OCI-LY7 (cell line): ENCODE results near the gene FAM163A. TPM values are rescaled to one million over a fixed set of nuclear protein-coding genes. Genes with fewer than 3 reads are reported as not detected.
"Not testable (repeated sequence)": the region's sequence is repeated elsewhere in the genome, so short reads cannot be mapped to it uniquely, and the experiment has no call there.

ENCODE experiments used
- BruUV-seq: library from RNA; stranded (reverse); fragments of 400-500 nt; replicated peaks from 2 replicates; lab custom pipeline; 2021; lab: Mats Ljungman, UMichigan
- CTCF ChIA-PET: fragments of 300-600 bp; sonication (Branson Sonifier 250); formaldehyde crosslinking; loops from one replicate; lab custom pipeline; 2022; ENCODE audit warnings: antibody characterized with exemption; ENCODE audit not compliant: unreplicated experiment; lab: Charles Lee
- POLR2A ChIA-PET: fragments of 300-600 bp; sonication (Branson Sonifier 250); formaldehyde crosslinking; loops from one replicate; lab custom pipeline; 2022; ENCODE audit warnings: antibody characterized with exemption; lab: Charles Lee
- DNase-seq: peaks from one replicate; pipeline ENCODE4 v3.0.0-alpha.2; 2015; ENCODE audit warnings: low spot score
- H2AFZ ChIP-seq: fragments of 200-600 bp; sonication (generic), shearing (Covaris generic); 2 replicates; pipeline ENCODE4 v1.6.1; 2014; ENCODE audit warnings: mild to moderate bottlenecking, antibody characterized with exemption, low read length, moderate library complexity
- H3K27ac ChIP-seq: fragments of 200-600 bp; sonication (generic); 2 replicates; pipeline ENCODE4 v1.5.1; 2014; ENCODE audit warnings: mixed run types, low read depth, mild to moderate bottlenecking, moderate library complexity, low read length, inconsistent platforms; ENCODE audit not compliant: poor library complexity, severe bottlenecking
- H3K36me3 ChIP-seq: fragments of 200-600 bp; sonication (generic); 2 replicates; pipeline ENCODE4 v1.6.1; 2014; ENCODE audit warnings: mild to moderate bottlenecking, antibody characterized with exemption, low read length, moderate library complexity, mixed read lengths; ENCODE audit not compliant: insufficient read depth
- H3K4me1 ChIP-seq: fragments of 200-600 bp; sonication (generic); 2 replicates; pipeline ENCODE4 v1.5.1; 2014; ENCODE audit warnings: mild to moderate bottlenecking, low read length; ENCODE audit not compliant: insufficient read depth, poor library complexity, severe bottlenecking
- H3K4me2 ChIP-seq: fragments of 200-600 bp; sonication (generic); 2 replicates; pipeline ENCODE4 v1.6.1; 2014; ENCODE audit warnings: mild to moderate bottlenecking, low read length
- H3K4me3 ChIP-seq: fragments of 200-600 bp; sonication (generic); 2 replicates; pipeline ENCODE4 v1.5.1; 2014; ENCODE audit warnings: mild to moderate bottlenecking, low read depth, low read length; ENCODE audit not compliant: poor library complexity, severe bottlenecking
- H3K79me2 ChIP-seq: fragments of 200-600 bp; sonication (generic); 2 replicates; pipeline ENCODE4 v1.6.1; 2016; ENCODE audit warnings: low read depth, mild to moderate bottlenecking, low read length, moderate library complexity, mixed read lengths; ENCODE audit not compliant: insufficient read depth
- H3K9me2 ChIP-seq: fragments of 200-600 bp; sonication (generic); 2 replicates; pipeline ENCODE4 v1.6.1; 2016; ENCODE audit warnings: mild to moderate bottlenecking, low read length, mixed read lengths; ENCODE audit not compliant: insufficient read depth
- H3K9me3 ChIP-seq: fragments of 200-600 bp; sonication (generic); 2 replicates; pipeline ENCODE4 v1.6.1; 2014; ENCODE audit warnings: mild to moderate bottlenecking, mixed run types, low read length, mixed read lengths
- H4K20me1 ChIP-seq: fragments of 200-600 bp; sonication (generic); 2 replicates; pipeline ENCODE4 v1.6.1; 2014; ENCODE audit warnings: mild to moderate bottlenecking, antibody characterized with exemption, low read length, moderate library complexity, mixed read lengths; ENCODE audit not compliant: insufficient read depth
- EZH2phosphoT487 ChIP-seq: fragments of 200-600 bp; sonication (generic); IDR thresholded peaks from 2 replicates; pipeline ENCODE4 v1.6.1; 2018; ENCODE audit warnings: low read depth, borderline replicate concordance, mild to moderate bottlenecking, mixed run types, antibody characterized with exemption, low read length, moderate library complexity, mixed read lengths
- intact Hi-C: fragments of 100-400 bp; cut with micrococcal nuclease; formaldehyde crosslinking; loops from one replicate; pipeline ENCODE4 v1.10.0; 2022; ENCODE audit not compliant: unreplicated experiment
- total RNA-seq, 2 experiments: library from RNA; depleted of rRNA in 1 of 2; stranded (reverse); fragments of >200 nt in 1 of 2; shearing (Covaris generic) in 1 of 2; gene quantifications; 2 replicates each; pipeline ENCODE4 v1.2.3, GENCODE V29; 2014 to 2022
- TF ChIP-seq, protein P1 (sequence below): fragments of 200-600 bp; sonication (generic); conservative IDR thresholded peaks from 2 replicates; pipeline ENCODE4 v1.5.1; 2014; ENCODE audit warnings: mild to moderate bottlenecking, antibody characterized with exemption, low read length, moderate library complexity, mixed read lengths

Gene FAM163A
- total RNA-seq, 2 experiments from 2014 or later: not detected

GRCh38 chr1:179840107-179840506, 97.0 kb downstream of the FAM163A start:
- Histone ChIP-seq H3K4me1 (no peaks in the 10 kb centered on the region), H3K9me2 (no peaks in the 10 kb centered on the region), H3K9me3 (no peaks in the 10 kb centered on the region), H3K36me3 (peaks cover 9% of the 10 kb centered on the region; the same call in 1 of the 2 replicates), H3K79me2 (no peaks in the 10 kb centered on the region), H2AFZ (no peak overlapping the region), H3K27ac (no peak overlapping the region), H3K4me3 (no peak overlapping the region), H3K4me2 (no peak overlapping the region), H4K20me1 (no peaks in the 10 kb centered on the region)
- no TSS peak for BruUV-seq
- CTCF ChIA-PET: no interaction called here
- TF ChIP-seq EZH2phosphoT487: no peak
- TF ChIP-seq, protein P1, sequence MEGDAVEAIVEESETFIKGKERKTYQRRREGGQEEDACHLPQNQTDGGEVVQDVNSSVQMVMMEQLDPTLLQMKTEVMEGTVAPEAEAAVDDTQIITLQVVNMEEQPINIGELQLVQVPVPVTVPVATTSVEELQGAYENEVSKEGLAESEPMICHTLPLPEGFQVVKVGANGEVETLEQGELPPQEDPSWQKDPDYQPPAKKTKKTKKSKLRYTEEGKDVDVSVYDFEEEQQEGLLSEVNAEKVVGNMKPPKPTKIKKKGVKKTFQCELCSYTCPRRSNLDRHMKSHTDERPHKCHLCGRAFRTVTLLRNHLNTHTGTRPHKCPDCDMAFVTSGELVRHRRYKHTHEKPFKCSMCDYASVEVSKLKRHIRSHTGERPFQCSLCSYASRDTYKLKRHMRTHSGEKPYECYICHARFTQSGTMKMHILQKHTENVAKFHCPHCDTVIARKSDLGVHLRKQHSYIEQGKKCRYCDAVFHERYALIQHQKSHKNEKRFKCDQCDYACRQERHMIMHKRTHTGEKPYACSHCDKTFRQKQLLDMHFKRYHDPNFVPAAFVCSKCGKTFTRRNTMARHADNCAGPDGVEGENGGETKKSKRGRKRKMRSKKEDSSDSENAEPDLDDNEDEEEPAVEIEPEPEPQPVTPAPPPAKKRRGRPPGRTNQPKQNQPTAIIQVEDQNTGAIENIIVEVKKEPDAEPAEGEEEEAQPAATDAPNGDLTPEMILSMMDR: no peak
- POLR2A ChIA-PET: no interaction called here
- no peak for DNase-seq
- intact Hi-C loops: no loop called here

DNA sequence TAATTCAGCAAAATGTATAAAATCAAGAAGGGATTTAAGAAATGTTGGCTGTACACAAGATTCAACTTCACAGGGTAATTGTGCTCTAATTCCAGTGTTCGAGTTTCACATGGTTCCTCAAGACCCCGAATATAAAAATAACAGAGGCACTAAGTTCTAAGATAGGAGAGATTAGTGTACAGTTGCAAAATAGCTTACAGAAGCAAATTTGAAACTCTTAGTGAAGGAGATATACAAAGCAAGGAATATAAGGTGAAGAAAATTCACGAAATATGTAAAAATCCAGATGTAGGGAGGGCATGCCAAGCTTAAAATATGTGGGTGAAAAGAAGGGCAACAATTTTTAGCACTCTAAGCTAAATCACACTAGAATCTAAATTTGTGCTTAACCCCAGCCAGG, 105.1 kb downstream of the FAM163A start:
- ChIA-PET POLR2A (interaction anchor here (0.6 kb wide), 1 partner anchor 29 kb away, joined by 3 read pairs; no protein-coding TSS in a partner anchor), CTCF (no interaction called here)
- Histone ChIP-seq H3K36me3 (peaks cover 65% of the 10 kb centered on the region), H2AFZ (no peak overlapping the region), H3K27ac (no peak overlapping the region), H3K9me2 (no peaks in the 10 kb centered on the region), H4K20me1 (no peaks in the 10 kb centered on the region), H3K4me3 (no peak overlapping the region), H3K4me2 (no peak overlapping the region), H3K9me3 (no peaks in the 10 kb centered on the region), H3K4me1 (no peaks in the 10 kb centered on the region), H3K79me2 (no peaks in the 10 kb centered on the region)
- BruUV-seq: no TSS peak
- no peak for DNase-seq
- intact Hi-C loops: no loop called here
- TF ChIP-seq, protein P1: no peak
- TF ChIP-seq EZH2phosphoT487: no peak

- no peaks in the 10 kb centered on the region for H3K9me3 ChIP-seq
- no peak overlapping the region for H3K4me2 ChIP-seq
- no peak overlapping the region for H3K27ac ChIP-seq
- CTCF ChIA-PET: interaction anchor here (0.6 kb wide), 1 partner anchor 43 kb away, joined by 3 read pairs; no protein-coding TSS in a partner anchor
- no peak for DNase-seq
- POLR2A ChIA-PET: interaction anchor here (0.5 to 1.3 kb wide), 7 partner anchors 12 to 863 kb away, joined by 3 read pairs; no protein-coding TSS in a partner anchor
- H3K4me3 ChIP-seq: no peak overlapping the region
- H3K4me1 ChIP-seq: no peaks in the 10 kb centered on the region
- H3K79me2 ChIP-seq: no peaks in the 10 kb centered on the region
- no TSS peak for BruUV-seq
- H3K9me2 ChIP-seq: no peaks in the 10 kb centered on the region
- H2AFZ ChIP-seq: no peak overlapping the region
- intact Hi-C loops: no loop called here
- peaks cover 42% of the 10 kb centered on the region for H3K36me3 ChIP-seq
- no peaks in the 10 kb centered on the region for H4K20me1 ChIP-seq
- TF ChIP-seq, protein P1: no peak
- TF ChIP-seq EZH2phosphoT487: no peak
Measured at GRCh38 chr1:179853102-179853501, 110.0 kb downstream of the FAM163A start.

DNA sequence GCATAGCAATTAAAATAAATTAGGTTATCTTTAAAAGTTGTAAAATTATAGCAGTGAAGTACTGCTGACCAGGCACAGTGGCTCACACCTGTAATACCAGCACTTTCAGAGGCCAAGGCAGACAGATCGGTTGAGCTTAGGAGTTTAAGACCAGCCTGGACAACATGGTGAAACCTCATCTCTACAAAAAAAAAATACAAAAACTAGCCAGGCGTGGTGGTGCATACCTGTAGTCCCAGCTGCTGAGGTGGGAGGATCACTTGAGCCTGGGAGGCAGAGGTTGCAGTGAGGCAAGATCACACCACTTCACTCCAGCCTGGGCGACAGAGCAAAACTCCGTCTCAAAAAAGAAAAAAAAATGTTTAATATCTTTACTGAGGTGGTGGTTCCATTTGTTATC, 112.7 kb downstream of the FAM163A start:
- H3K9me3 ChIP-seq, H4K20me1 ChIP-seq, H3K27ac ChIP-seq, H3K4me3 ChIP-seq, H3K4me1 ChIP-seq, BruUV-seq, H3K9me2 ChIP-seq, intact Hi-C loops, H3K79me2 ChIP-seq, DNase-seq, H2AFZ ChIP-seq, POLR2A ChIA-PET, CTCF ChIA-PET, H3K4me2 ChIP-seq: not testable (repeated sequence)
- peaks cover 22% of the 10 kb centered on the region; the same call in 1 of the 2 replicates for H3K36me3 ChIP-seq
